ENCODE measurements around the gene PTGS1. TPM values are rescaled to one million over a fixed set of nuclear protein-coding genes. Genes with fewer than 3 reads are reported as not detected.
"Not testable (repeated sequence)": the region's sequence is repeated elsewhere in the genome, so short reads cannot be mapped to it uniquely, and the experiment has no call there.

PTGS1 gene
- total RNA-seq, 1 donor from 2014 or later: 6.0 TPM

DNA sequence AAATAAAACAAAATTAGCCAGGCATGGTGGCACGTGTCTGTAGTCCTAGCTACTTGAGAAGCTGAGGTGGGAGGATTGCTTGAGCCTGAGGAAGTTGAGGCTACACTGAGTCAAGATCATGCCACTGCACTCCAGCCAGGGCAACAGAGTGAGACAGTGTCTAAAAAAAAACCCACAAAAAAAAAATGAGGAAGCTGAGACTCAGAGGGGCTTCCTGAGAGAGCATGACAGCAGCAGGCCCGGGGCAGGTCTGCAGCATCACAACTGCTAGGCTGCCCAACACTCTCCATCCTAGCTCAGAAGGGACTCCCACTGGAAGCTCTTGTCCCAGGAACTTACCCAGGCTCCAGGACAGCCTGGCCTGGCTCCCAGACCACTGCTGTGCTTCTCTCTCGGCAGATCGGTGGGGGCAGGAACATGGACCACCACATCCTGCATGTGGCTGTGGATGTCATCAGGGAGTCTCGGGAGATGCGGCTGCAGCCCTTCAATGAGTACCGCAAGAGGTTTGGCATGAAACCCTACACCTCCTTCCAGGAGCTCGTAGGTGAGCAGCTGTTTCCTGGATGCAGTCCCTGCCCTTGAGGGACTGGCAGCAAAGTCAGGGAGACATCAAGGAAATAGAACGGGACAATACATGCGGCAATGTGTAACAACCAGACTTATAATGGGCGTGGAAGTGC is 19.1 kb downstream of the PTGS1 start:
- DNase-seq (ENCODE audit: low spot score): no peak
- ATAC-seq: no peak
- intact Hi-C loops (cut with DNase I): no loop called here

DNA sequence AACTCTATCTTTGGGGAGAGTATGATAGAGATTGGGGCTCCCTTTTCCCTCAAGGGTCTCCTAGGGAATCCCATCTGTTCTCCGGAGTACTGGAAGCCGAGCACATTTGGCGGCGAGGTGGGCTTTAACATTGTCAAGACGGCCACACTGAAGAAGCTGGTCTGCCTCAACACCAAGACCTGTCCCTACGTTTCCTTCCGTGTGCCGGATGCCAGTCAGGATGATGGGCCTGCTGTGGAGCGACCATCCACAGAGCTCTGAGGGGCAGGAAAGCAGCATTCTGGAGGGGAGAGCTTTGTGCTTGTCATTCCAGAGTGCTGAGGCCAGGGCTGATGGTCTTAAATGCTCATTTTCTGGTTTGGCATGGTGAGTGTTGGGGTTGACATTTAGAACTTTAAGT is 21.5 kb downstream of the PTGS1 start:
- intact Hi-C loops (cut with DNase I): no loop called here
- ATAC-seq (no peak), DNase-seq (ENCODE audit: low spot score) (no peak)

DNA sequence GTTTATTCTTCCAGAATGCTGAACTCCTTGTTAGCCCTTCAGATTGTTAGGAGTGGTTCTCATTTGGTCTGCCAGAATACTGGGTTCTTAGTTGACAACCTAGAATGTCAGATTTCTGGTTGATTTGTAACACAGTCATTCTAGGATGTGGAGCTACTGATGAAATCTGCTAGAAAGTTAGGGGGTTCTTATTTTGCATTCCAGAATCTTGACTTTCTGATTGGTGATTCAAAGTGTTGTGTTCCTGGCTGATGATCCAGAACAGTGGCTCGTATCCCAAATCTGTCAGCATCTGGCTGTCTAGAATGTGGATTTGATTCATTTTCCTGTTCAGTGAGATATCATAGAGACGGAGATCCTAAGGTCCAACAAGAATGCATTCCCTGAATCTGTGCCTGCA is 21.9 kb downstream of the PTGS1 start:
- intact Hi-C loops (cut with DNase I): no loop called here
- DNase-seq (ENCODE audit: low spot score) (no peak), ATAC-seq (no peak)

DNA sequence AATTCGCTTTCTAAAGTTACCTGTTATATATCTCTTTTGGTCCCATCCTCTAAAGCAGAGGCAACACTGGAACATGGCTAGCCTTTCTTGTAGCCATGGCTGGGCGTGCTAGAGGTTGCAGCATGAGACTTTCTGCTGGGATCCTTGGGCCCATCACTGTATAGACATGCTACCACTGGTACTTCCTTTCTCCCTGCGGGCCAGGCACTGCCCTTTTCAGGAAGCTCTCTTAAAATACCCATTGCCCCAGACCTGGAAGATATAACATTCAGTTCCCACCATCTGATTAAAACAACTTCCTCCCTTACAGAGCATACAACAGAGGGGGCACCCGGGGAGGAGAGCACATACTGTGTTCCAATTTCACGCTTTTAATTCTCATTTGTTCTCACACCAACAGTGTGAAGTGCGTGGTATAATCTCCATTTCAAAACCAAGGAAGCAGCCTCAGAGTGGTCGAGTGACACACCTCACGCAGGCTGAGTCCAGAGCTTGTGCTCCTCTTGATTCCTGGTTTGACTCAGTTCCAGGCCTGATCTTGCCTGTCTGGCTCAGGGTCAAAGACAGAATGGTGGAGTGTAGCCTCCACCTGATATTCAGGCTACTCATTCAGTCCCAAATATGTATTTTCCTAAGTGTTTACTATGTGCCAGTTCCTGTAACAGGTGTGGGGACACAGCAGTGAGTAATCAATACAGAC is 22.6 kb downstream of the PTGS1 start:
- DNase-seq (ENCODE audit: low spot score) (no peak), ATAC-seq (no peak)
- intact Hi-C loops (cut with DNase I): no loop called here

DNA sequence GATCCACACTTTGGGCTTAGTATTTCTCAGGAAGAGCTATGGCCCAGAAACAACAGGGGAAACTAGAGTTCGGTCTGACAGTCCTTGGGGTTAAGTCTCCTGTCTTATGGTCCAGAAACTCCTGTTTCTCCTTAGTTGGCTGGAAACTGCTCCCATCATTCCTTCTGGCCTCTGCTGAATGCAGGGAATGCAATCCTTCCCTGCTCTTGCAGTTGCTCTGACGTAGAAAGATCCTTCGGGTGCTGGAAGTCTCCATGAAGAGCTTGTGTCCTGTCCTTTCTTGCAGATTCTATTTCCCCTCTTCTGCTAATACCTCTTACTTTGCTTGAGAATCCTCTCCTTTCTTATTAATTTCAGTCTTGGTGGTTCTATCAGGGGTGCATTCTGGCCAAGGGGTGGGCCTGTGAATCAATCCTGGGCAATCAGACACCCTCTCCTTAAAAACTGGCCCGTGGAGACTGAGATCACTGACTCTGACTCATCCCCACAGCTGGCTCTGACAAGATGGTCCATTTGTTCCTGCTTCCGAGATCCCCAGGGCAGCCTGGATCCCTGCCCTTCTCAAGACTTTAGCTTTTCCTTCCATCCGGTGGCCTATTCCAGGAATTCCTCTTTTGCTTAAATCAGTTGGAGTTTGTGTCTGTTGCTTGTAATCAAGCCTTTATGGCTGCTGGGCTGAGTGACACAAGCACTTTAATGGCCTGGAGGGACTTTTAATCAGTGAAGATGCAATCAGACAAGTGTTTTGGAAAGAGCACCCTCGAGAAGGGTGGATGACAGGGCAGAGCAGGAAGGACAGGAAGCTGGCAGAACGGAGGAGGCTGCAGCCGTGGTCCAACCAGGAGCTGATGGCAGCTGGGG is 23.7 kb downstream of the PTGS1 start:
- ATAC-seq: peak; percentile 94
- no peak for DNase-seq (ENCODE audit: low spot score)
- intact Hi-C loops (cut with DNase I): no loop called here

DNA sequence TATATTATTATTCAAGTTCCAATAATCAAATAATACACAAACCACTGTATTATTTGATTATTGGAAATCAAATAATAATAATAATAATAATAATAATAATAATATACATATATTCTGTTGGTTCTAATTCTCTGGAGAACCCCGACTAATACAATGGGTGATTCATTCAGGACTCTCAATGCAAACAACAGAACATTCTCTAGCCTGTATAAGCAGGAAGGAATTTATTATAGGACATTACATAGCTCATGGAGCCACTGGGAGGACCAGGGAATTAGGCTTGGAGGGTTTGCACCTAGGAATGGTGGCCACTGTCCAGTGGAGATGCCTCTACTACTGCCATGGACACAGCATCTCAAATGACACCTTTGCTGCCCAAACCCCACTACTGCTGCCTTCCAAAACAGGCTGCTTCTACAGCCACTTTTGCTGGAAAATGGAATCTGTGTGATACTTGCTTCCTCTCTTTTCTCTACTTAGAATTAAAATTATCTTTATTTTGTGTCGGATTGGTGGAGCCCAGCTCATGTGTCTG is 25.9 kb downstream of the PTGS1 start:
- intact Hi-C loops (cut with DNase I): no loop called here
- no peak for ATAC-seq
- DNase-seq (ENCODE audit: low spot score): no peak

DNA sequence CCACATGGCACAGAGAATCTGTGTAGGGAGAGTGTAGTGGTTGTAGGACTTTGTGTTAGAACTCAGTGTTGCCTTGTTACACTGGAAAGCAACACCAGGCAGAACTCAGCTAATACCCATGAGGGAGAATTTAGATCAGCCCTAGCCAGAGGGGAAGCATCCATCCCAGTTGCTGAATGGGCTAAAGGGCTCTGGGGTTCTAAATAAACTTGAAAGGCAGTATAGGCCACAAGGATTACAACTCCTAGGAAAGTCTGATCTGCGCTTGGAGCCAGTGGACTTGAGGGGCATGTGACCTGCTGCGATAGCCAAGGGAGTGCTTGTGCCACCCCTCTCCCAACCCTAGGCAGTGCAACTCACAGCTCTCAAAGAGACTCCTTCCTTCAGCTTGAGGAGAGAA is 26.9 kb downstream of the PTGS1 start:
- no peak for DNase-seq (ENCODE audit: low spot score)
- no peak for ATAC-seq
- intact Hi-C loops (cut with DNase I): no loop called here

DNA sequence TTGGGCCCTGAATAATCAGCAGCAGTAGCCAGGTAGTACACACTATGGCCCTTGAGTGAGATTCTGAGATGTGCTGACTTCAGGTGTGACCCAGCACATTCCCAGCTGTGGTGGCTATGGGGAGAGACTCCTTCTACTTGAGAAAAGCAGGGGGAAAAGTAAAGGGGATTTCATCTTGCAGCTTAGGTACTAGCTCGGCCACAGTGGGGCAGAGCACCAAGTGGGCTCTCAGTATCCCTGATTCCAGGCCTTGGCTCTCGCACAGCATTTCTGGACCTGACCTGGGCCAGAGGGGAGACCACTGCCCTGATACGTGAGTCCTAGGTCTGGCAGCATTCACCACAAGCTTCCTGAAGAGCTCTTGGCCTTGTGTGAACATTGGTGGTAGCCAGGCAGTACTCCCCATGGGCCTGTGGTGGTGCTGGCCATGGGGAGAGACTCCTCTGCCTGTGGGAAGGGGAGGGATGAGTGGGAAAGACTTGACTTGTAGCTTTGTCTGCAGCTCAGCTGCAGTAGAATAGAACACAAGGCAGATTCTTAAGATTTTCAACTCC is 27.6 kb downstream of the PTGS1 start:
- DNase-seq (ENCODE audit: low spot score): no peak
- intact Hi-C loops (cut with DNase I): no loop called here
- no peak for ATAC-seq

DNA sequence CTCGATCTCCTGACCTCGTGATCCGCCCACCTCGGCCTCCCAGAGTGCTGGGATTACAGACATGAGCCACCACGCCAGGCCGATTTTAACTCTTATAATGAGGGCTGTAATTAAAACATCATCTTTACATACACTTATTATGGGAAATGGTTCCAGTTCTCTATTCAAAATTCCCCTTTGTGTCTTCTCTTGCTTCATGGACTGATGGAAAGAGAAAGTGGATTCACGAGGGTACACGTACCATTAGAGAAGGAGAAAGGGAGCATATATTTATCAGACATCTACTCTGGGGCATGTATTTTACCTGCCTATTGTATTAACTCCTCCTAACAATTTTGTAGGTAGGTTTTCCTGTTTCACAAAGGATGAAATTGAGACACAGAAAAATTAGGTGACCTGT is 31.1 kb downstream of the PTGS1 start:
- DNase-seq (ENCODE audit: low spot score) (no peak), ATAC-seq (no peak)
- intact Hi-C loops (cut with DNase I): no loop called here

DNA sequence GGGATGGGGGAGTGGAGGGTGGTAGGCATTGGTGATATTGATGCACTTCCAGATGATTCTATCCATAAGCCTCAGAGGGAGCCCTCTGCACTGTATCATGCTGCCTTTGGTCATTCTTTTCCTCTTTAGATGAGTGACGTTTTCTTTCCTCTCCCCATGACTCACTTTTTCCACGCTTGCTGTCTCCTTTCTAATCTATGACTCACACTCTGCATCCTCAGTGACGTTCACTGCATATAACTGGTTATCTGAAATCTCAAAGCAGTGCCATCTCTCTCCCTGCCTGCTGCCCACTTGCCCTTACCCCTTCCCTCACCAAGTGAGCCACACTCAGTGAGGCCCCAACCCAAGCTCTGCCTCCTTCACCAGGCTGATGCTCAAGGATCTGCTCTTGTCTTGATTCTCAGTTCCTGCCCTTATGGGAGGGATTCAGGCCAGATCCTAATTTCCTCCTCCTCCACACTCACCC is 31.6 kb downstream of the PTGS1 start:
- ATAC-seq (peak; percentile 30), DNase-seq (ENCODE audit: low spot score) (no peak)
- intact Hi-C loops (cut with DNase I): no loop called here

DNA sequence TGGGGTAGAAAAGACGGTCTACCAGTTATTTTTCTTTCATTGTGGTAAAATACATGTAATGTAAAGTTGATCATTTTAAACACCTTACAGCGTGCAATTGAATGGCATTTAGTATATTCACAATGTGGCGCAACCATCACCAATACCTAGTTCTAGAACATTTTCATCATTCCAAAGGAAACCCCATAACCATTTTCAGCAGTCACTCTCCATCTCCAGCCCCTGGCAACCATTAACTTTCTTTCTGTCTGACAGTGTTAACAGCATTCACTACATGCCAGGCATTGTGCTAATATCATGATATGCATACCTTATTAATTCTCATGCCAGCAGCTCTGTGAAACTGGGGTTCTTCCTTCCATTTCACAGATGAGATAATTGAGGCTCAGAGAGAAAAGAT is 32.0 kb downstream of the PTGS1 start:
- no peak for DNase-seq (ENCODE audit: low spot score)
- ATAC-seq: no peak
- intact Hi-C loops (cut with DNase I): no loop called here

DNA sequence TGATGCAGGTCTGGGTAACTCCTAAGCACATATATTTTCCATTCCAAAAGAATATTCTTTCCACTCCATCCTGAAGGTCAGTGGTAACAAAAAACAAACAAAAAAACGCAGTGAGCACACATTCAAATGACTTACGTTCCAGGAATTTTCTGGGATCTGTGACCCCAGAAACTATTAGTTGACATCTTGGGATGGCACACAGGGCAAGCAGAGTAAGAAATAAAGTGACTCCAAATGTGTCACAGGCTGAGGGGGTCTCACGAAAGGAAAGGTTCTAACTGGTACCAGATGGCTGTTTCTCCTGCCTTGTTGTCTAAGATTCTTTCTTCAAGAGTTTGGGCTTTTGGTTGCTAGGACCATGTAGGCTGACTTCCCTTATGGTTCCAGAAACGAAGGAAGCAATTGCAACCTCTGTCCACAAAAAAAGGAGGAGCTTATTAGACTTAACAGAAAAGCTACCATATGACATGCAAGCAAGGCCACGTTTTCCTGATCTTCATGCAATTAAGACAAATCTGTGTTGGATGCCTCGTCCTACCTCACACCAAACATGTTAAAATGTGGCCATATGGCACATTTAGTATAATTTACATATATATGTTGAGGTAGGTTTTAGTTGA is 32.7 kb downstream of the PTGS1 start:
- intact Hi-C loops (cut with DNase I): no loop called here
- ATAC-seq: no peak
- DNase-seq (ENCODE audit: low spot score): no peak

DNA sequence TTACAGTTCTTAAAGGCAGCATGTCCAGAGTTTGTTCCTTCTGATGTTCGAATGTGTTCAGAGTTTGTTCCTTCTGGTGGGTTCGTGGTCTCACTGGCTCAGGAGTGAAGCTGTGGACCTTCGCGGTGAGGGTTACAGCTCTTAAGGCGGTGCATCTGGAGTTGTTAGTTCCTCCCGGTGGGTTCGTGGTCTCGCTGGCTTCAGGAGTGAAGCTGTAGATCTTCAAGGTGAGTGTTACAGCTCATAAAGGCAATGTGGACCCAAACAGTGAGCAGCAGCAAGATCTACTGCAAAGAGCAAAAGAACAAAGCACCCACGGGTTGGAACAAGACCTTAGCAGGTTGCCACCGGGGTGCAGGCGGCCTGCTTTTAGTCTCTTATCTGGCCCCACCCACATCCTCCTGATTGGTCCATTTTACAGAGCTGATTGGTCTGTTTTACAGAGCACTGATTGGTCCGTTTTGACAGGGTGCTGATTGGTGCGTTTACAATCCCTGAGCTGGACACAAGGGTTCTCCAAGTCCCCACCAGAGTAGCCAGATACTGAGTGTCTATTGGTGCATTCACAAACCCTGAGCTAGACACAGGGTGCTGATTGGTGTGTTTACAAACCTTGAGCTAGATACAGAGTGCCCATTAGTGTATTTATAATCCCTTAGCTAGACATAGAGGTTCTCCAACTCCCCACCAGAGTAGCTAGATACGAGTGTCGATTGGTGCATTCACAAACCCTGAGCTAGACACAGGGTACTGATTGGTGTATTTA is 34.7 kb downstream of the PTGS1 start:
- intact Hi-C loops (cut with DNase I); DNase-seq (ENCODE audit: low spot score); ATAC-seq: not testable (repeated sequence)

DNA sequence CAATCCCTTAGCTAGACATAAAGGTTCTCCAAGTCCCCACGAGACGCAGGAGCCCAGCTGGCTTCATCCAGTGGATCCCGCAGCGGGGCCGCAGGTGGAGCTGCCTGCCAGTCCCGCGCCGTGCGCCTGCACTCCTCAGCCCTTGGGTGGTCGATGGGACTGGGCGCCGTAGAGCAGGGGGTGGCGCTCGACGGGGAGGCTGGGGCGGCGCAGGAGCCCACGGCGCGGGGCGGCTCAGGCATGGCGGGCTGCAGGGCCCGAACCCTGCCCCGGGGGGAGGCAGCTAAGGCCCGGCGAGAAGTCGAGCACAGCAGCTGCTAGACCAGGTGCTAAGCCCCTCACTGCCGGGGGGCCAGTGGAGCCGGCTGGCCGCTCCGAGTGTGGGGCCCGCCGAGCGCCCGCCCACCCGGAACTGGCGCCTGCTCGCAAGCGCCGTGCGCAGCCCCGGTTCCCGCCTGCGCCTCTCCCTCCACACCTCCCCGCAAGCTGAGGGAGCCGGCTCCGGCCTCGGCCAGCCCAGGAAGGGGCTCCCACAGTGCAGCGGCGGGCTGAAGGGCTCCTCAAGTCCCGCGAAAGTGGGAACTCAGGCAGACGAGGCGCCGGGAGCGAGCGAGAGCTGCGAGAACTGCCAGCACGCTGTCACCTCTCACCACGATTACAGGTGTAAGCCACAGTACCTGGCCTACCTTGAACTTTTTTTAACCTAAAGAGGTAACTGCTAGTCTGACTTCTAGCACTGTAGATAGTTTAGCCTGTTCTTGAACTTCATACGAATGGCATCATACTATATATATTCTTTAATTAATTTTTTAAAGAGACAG is 35.5 kb downstream of the PTGS1 start:
- ATAC-seq: no peak
- DNase-seq (ENCODE audit: low spot score): no peak
- intact Hi-C loops (cut with DNase I): no loop called here

DNA sequence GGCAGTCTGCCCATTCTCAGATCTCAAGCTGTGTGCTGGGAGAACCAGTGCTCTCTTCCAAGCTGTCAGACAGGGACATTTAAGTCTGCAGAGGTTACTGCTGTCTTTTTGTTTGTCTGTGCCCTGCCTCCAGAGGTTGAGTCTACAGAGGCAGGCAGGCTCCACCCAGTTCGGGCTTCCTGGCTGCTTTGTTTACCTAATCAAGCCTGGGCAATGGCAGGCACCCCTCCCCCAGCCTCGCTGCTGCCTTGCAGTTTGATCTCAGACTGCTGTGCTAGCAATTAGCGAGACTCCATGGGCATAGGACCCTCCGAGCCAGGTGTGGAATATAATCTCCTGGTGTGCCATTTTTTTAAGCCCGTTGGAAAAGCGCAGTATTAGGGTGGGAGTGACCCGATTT is 43.3 kb downstream of the PTGS1 start:
- DNase-seq (ENCODE audit: low spot score); intact Hi-C loops (cut with DNase I); ATAC-seq: not testable (repeated sequence)

DNA sequence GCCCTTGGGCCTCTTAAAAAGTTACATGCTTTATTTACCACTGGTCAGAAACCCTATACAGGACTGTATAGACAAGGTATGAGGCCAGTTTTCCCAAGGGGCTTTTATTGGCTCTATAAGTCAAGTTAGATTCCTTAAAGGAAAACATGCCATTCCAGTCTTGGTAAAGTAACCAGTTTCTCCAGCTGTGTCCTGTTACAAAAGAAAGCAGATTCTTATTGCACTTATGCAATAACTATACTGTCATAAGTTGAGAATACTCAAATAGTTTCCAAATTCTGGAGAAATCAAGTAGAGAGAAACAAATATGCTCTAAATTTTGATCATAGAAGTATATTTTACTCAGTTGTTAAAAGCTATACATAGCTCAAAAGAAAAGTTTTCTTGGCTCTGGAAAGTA is 47.2 kb downstream of the PTGS1 start:
- DNase-seq (ENCODE audit: low spot score): no peak
- no peak for ATAC-seq
- intact Hi-C loops (cut with DNase I): no loop called here

DNA sequence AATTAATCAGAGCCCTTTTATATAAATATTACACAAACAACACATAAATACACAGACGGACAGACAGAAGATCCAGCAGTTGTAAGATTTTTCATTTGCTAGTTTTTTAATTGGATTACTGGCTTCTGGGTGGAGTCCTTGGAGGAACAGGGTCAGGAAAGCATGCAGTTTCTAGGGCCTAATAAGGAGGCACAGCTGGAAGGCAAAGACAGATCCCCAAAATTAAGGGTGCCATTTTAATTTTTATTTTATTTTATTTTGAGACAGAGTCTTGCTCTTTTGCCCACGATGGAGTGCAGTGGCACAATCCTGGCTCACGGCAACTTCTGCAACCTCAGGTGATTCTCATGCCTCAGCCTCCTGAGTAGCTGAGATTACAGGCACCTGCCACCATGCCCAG is 49.5 kb downstream of the PTGS1 start:
- no peak for DNase-seq (ENCODE audit: low spot score)
- no peak for ATAC-seq
- intact Hi-C loops (cut with DNase I): no loop called here

Data from sciatic nerve (tissue), 2 donors.